Activated CD4-positive, alpha-beta T cell treated with anti-CD3 and anti-CD28 coated beads for 24 hours (primary cell): Measurements from ENCODE around the gene DKKL1.

Experiments used
- DNase-seq, 2 donors: peaks; one replicate each; pipeline ENCODE4 v3.0.0-alpha.2; 2020; ENCODE audit warnings: low read depth in 2 of 2

Gene DKKL1

GRCh38 chr19:49396738-49397505, 33.2 kb downstream of the DKKL1 start:
- no peak for DNase-seq

GRCh38 chr19:49398001-49398615, 34.4 kb downstream of the DKKL1 start:
- no peak for DNase-seq

- DNase-seq: no peak
These were observed 35.3 kb downstream of the DKKL1 start for GRCh38 chr19:49398931-49399330.

- no peak for DNase-seq
These were observed 36.4 kb downstream of the DKKL1 start for GRCh38 chr19:49400029-49400428.

- no peak for DNase-seq
These were observed 39.9 kb downstream of the DKKL1 start for GRCh38 chr19:49403404-49404187.

GRCh38 chr19:49407079-49407478, 43.4 kb downstream of the DKKL1 start:
- DNase-seq: no peak

- DNase-seq: no peak
These were observed 43.9 kb downstream of the DKKL1 start for GRCh38 chr19:49407482-49408015.

GRCh38 chr19:49408816-49409440, 45.3 kb downstream of the DKKL1 start:
- DNase-seq: no peak

GRCh38 chr19:49409441-49410029, 45.9 kb downstream of the DKKL1 start:
- no peak for DNase-seq

- no peak for DNase-seq
These were observed 48.1 kb downstream of the DKKL1 start for GRCh38 chr19:49411681-49412326.

GRCh38 chr19:49413348-49413747, 49.7 kb downstream of the DKKL1 start:
- DNase-seq: no peak

- DNase-seq: no peak
These were observed 50.6 kb downstream of the DKKL1 start for GRCh38 chr19:49414256-49414655.

- no peak for DNase-seq
These were observed 51.6 kb downstream of the DKKL1 start for GRCh38 chr19:49415102-49415809.

- DNase-seq: no peak
These were observed 52.1 kb downstream of the DKKL1 start for GRCh38 chr19:49415810-49416200.

- DNase-seq: no peak
These were observed 53.4 kb downstream of the DKKL1 start for GRCh38 chr19:49417088-49417487.

- DNase-seq: no peak
These were observed 54.8 kb downstream of the DKKL1 start for GRCh38 chr19:49418511-49418910.

GRCh38 chr19:49419173-49419572, 55.5 kb downstream of the DKKL1 start:
- no peak for DNase-seq

GRCh38 chr19:49420227-49420626, 56.5 kb downstream of the DKKL1 start:
- DNase-seq: no peak

GRCh38 chr19:49421039-49421877, 57.6 kb downstream of the DKKL1 start:
- peak in 1 of 2 donors; percentile 38 for DNase-seq

- DNase-seq: no peak
These were observed 58.2 kb downstream of the DKKL1 start for GRCh38 chr19:49421878-49422202.
